Natural killer cell (primary cell): ENCODE results near the gene DGCR8. TPM values are rescaled to one million over a fixed set of nuclear protein-coding genes. Genes with fewer than 3 reads are reported as not detected.

Experiments used
- ATAC-seq, 3 donors: fragments of 150-1000 bp in 2 of 3; fragments of 200-7000 bp in 1 of 3; cut with Tn5 transposase; 1 replicate in 1 of 3; 2 replicates in 2 of 3; pipeline ENCODE4 v1.10.0; 2021; ENCODE audit warnings: mild to moderate bottlenecking in 2 of 3, moderate library complexity in 2 of 3
- DNase-seq, 2 donors: peaks; one replicate each; pipeline versions ENCODE4 v3.0.0 to v3.0.0-alpha.2; 2013 to 2021; ENCODE audit warnings: mixed read lengths in 1 of 2
- H3K27ac ChIP-seq: one replicate; pipeline ENCODE4 v1.5.1; 2013; ENCODE audit warnings: mild to moderate bottlenecking, low read length
- H3K27me3 ChIP-seq: one replicate; pipeline ENCODE4 v1.6.1; 2013; ENCODE audit warnings: low read length; ENCODE audit not compliant: control insufficient read depth, insufficient read depth
- H3K36me3 ChIP-seq: one replicate; pipeline ENCODE4 v1.6.1; 2013; ENCODE audit warnings: low read length; ENCODE audit not compliant: control insufficient read depth, insufficient read depth
- H3K4me1 ChIP-seq: one replicate; pipeline ENCODE4 v1.6.1; 2013; ENCODE audit warnings: low read length; ENCODE audit not compliant: control insufficient read depth, insufficient read depth
- H3K4me3 ChIP-seq: one replicate; pipeline ENCODE4 v1.5.1; 2013; ENCODE audit warnings: low read length
- H3K9me3 ChIP-seq: one replicate; pipeline ENCODE4 v1.6.1; 2013; ENCODE audit warnings: low read length; ENCODE audit not compliant: control insufficient read depth, insufficient read depth
- H3K27ac Mint-ChIP-seq, 2 donors: one replicate each; pipeline ENCODE4 v1.8.0; 2022; ENCODE audit warnings: mild to moderate bottlenecking in 2 of 2, mixed read lengths in 2 of 2, moderate library complexity in 1 of 2
- H3K27me3 Mint-ChIP-seq, 2 donors: one replicate each; pipeline ENCODE4 v1.8.0; 2022; ENCODE audit warnings: low read depth in 2 of 2, mixed read lengths in 2 of 2
- H3K36me3 Mint-ChIP-seq: one replicate; pipeline ENCODE4 v1.8.0; 2022; ENCODE audit warnings: mixed read lengths
- H3K4me1 Mint-ChIP-seq, 2 donors: one replicate each; pipeline ENCODE4 v1.8.0; 2022; ENCODE audit warnings: mixed read lengths in 2 of 2
- H3K4me3 Mint-ChIP-seq: one replicate; pipeline ENCODE4 v1.8.0; 2022; ENCODE audit warnings: mild to moderate bottlenecking, moderate library complexity, mixed read lengths
- H3K9me3 Mint-ChIP-seq, 2 donors: one replicate each; pipeline ENCODE4 v1.8.0; 2022; ENCODE audit warnings: mixed read lengths in 2 of 2
- CTCF ChIP-seq: fragments of 200-600 bp; IDR thresholded peaks from one replicate; pipeline ENCODE4 v1.8.0; 2022; ENCODE audit warnings: antibody characterized with exemption
- WGBS: methylation state at CpG from one replicate; pipeline ENCODE4 v1.1.7; 2013; ENCODE audit warnings: missing lambda C conversion rate; ENCODE audit not compliant: insufficient coverage; 5-methylcytosine and 5-hydroxymethylcytosine counted together
- intact Hi-C: fragments of 100-400 bp; cut with micrococcal nuclease; formaldehyde crosslinking; loops from one replicate; pipeline ENCODE4 v1.14.2; 2022
- total RNA-seq, 4 donors: library from RNA; stranded (reverse); fragments of 120-200 nt in 1 of 4; gene quantifications; one replicate each; pipeline versions ENCODE4 v1.2.3 to v1.2.4, GENCODE V29; 2013 to 2022

The DGCR8 gene
- total RNA-seq, 3 donors from 2014 or later (not counting 1 experiment from before 2014, with no cell fraction given): 45.3 to 64.7 (median 64.0) TPM

DNA sequence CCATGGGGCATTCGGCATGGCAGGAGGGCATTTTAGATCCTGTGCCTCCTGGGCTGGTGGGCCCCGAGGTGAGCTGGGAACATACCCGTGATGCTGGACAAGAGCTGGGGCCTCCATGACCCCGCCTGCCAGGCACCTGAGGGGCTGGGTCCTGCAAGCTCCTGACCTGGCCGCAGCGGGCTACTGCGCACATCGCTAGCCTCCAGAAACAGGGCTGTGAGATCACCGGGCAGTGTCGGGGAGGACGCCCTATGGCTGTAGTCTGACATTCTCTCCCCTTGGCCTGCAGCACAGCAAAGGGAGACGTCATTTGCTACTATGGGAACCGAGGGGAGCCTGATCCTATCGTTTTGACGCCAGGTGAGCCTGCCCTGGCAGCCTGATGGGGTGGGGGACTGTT is 24.4 kb upstream of the DGCR8 start:
- intact Hi-C loops: no loop called here
- Histone ChIP-seq H3K27ac (no peak overlapping the region), H3K9me3 (no peaks in the 10 kb centered on the region), H3K36me3 (peaks cover 41% of the 10 kb centered on the region), H3K4me3 (no peak overlapping the region), H3K4me1 (no peaks in the 10 kb centered on the region), H3K27me3 (no peaks in the 10 kb centered on the region)
- Mint-ChIP-seq H3K9me3 (no peaks in the 10 kb centered on the region), H3K27me3 (no peaks in the 10 kb centered on the region), H3K36me3 (no peaks in the 10 kb centered on the region), H3K4me1 (peaks cover 20 to 23% of the 10 kb centered on the region in 2 donors), H3K27ac (no peak overlapping the region), H3K4me3 (no peak overlapping the region)
- TF ChIP-seq CTCF: no peak
- WGBS: 97% methylated on average over 15 of the region's 15 CpGs
- DNase-seq (no peak), ATAC-seq (no peak)

DNA sequence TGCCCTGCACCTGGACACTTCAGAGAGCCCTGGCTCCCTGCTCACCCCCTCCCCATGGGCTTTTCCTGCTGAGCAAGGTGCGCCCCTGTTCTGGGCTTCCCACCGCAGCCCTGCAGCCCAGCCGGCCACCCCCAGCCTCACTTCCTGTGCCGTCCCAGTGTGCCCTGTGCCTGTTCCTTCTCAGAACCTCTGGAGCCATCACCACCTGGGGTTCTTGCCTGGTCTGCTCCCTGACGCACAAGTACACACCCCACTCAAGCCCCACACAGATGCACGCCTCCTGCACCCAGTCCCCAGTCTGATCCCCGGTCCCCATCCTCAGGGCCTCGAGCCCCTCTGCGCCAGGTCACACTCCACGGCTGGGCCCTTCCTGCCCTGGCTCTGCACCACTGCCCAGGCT is 23.9 kb upstream of the DGCR8 start:
- ATAC-seq (no peak), DNase-seq (no peak)
- Mint-ChIP-seq H3K27me3 (no peaks in the 10 kb centered on the region), H3K4me3 (no peak overlapping the region), H3K4me1 (peaks cover 20 to 23% of the 10 kb centered on the region in 2 donors), H3K36me3 (no peaks in the 10 kb centered on the region), H3K9me3 (no peaks in the 10 kb centered on the region), H3K27ac (no peak overlapping the region)
- TF ChIP-seq CTCF: no peak
- WGBS: 91% methylated on average over 10 of the region's 10 CpGs
- H3K4me1 ChIP-seq: peaks cover 3% of the 10 kb centered on the region
- no peaks in the 10 kb centered on the region for H3K9me3 ChIP-seq
- no peak overlapping the region for H3K4me3 ChIP-seq
- H3K36me3 ChIP-seq: peaks cover 46% of the 10 kb centered on the region
- no peaks in the 10 kb centered on the region for H3K27me3 ChIP-seq
- H3K27ac ChIP-seq: no peak overlapping the region
- intact Hi-C loops: no loop called here

DNA sequence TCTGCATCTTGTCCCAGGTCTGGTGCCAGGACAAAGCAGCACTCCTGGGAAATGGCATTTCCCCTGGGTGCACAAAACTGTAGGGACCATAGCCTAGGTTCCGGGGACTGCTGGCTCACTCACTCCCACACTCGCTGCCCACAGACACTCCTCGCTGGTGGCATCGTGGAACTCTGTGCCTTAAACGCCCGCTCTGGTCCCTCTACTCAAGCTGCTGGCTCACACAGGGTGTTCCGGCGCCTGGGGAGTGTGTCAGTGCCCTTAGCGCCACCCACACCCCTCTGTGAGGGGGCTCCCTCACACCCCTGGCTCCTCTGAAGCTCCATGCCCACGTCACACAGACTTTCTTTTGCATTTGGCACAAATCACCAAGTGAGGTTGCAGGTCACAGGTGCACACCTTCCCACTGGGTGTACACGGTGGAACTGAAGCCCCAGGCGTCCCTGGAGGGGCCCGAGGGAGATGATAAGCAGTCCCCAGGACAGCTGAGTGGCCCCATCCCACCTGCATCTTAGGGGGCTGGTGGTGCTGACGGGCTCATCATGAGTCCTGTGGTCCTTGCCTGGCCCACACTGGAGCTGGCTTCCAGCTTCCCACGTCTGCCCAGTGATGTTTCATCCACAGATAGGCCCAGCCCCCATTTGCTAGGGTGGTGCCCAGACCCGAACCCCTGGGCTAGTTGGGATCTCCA is 23.2 kb upstream of the DGCR8 start:
- peaks cover 53% of the 10 kb centered on the region for H3K36me3 ChIP-seq
- intact Hi-C loops: no loop called here
- no peak overlapping the region for H3K27ac ChIP-seq

More for the DNA sequence above, 23.2 kb upstream of the DGCR8 start:
- TF ChIP-seq CTCF: no peak
- H3K27me3 Mint-ChIP-seq: no peaks in the 10 kb centered on the region
- H3K4me3 Mint-ChIP-seq: no peak overlapping the region
- no peak overlapping the region for H3K27ac Mint-ChIP-seq
- H3K4me1 ChIP-seq: peaks cover 3% of the 10 kb centered on the region
- H3K9me3 ChIP-seq: no peaks in the 10 kb centered on the region
- DNase-seq (no peak), ATAC-seq (no peak)
- no peak overlapping the region for H3K4me3 ChIP-seq
- H3K4me1 Mint-ChIP-seq: peaks cover 20 to 23% of the 10 kb centered on the region in 2 donors
- no peaks in the 10 kb centered on the region for H3K9me3 Mint-ChIP-seq
- H3K27me3 ChIP-seq: no peaks in the 10 kb centered on the region
- 95% methylated on average over 16 of the region's 16 CpGs for WGBS
- no peaks in the 10 kb centered on the region for H3K36me3 Mint-ChIP-seq
